ENCODE results near the gene CCDC30.
A peak's percentile ranks its signal among the peaks of the same experiment; 100 is the strongest.

The CCDC30 gene

DNA sequence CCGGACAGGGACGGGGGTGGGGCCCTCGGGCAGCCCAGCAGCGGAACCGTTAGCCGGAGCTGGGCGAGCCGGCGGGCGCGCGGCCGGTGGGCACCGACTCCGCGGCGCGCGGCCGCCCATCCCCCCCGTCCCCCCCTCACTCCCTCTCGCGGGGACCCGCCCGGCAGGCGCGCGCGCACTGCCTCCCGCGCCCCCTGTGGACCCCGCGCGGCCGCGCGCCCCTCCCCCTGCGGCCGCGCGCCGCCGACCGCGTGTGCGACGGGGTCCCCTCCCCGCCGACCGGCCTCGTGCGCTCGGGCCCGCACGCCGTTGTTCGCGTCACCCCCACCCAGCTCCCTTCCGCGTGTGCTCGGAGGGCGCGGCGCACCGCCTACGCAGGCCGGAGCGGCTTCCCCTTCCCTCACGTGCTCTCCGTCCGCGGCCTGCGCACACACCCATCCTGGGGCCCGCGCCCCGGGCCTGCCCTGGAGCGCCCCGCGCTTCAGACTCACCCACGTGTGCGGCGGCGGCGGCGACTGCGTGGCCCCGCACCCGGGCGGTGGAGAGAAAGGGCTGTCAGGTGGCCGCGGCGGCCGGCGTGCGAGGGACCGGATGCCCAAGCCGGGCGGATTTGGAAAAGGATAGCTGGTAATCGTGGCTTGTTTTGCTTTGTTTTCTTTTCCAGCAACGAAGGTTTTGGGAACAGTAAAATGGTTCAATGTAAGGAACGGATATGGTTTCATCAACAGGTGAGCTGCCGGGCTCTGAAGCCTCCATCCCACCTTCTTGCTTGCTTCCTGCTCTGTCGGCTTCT is 219.8 kb downstream of the CCDC30 start:
- no peak for TF ChIP-seq TAF1 (IDR thresholded peaks at IDR 0.05; ENCODE audit: low read depth)
- 0 out of 2 replicates have a peak, but pooled peaks have one; percentile 6 for TF ChIP-seq TEAD4 (IDR thresholded peaks at IDR 0.05)
- TF ChIP-seq NFIC (IDR thresholded peaks at IDR 0.05) = no peak
- no peak for TF ChIP-seq CREB1 (IDR thresholded peaks at IDR 0.05; ENCODE audit: low read depth)
- peak; percentile 86 for TF ChIP-seq USF1 (IDR thresholded peaks at IDR 0.05)
- TF ChIP-seq TCF12 (IDR thresholded peaks at IDR 0.05; ENCODE audit: low read depth) = 0 out of 2 replicates have a peak, but pooled peaks have one; percentile 14
- peak; percentile 91 for TF ChIP-seq MAX (IDR thresholded peaks at IDR 0.05)
- peak; percentile 96 for TF ChIP-seq EGR1 (IDR thresholded peaks at IDR 0.05)
- peak; percentile 28; the same call in 1 of the 2 replicates for TF ChIP-seq ZBTB7A (IDR thresholded peaks at IDR 0.05; ENCODE audit: low read depth)
- 0 out of 2 replicates have a peak, but pooled peaks have one; percentile 12 for TF ChIP-seq YY1 (IDR thresholded peaks at IDR 0.05; ENCODE audit: low read depth)

GRCh38 chr1:42684139-42684538 is 221.1 kb downstream of the CCDC30 start:
- TF ChIP-seq YY1 (IDR thresholded peaks at IDR 0.05; ENCODE audit: low read depth) (0 out of 2 replicates have a peak, but pooled peaks have one; percentile 46), ZBTB7A (IDR thresholded peaks at IDR 0.05; ENCODE audit: low read depth) (no peak)

DNA sequence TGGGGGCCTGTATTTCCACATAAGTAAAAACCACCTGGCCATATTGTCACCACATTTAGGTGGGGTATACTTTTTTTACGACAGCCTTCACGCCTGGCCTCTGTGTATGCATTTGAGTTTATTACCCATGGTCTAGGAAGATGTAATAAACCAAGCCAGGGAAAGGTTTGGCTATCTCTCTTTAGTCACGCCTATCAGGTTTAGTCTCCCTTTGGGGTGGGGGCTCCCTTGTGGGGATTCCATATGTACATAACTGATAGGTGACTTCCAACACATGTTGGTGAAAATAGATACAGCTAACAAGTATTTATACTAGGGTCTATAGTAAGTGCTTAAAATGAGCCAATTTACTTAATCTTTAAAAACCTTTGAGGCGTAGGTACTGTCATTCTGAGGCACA is 223.3 kb downstream of the CCDC30 start:
- TF ChIP-seq TCF12 (IDR thresholded peaks at IDR 0.05; ENCODE audit: low read depth) (no peak), USF1 (IDR thresholded peaks at IDR 0.05) (no peak), FOXM1 (IDR thresholded peaks at IDR 0.05; ENCODE audit: borderline replicate concordance, low read depth) (no peak), CREB1 (IDR thresholded peaks at IDR 0.05; ENCODE audit: low read depth) (no peak), ZBTB7A (IDR thresholded peaks at IDR 0.05; ENCODE audit: low read depth) (no peak), EP300 (IDR thresholded peaks at IDR 0.05; ENCODE audit: borderline replicate concordance) (no peak), TAF1 (IDR thresholded peaks at IDR 0.05; ENCODE audit: low read depth) (no peak), MAX (IDR thresholded peaks at IDR 0.05) (no peak), NFIC (IDR thresholded peaks at IDR 0.05) (no peak), CEBPB (IDR thresholded peaks at IDR 0.05) (no peak)

- TF ChIP-seq FOXM1 (IDR thresholded peaks at IDR 0.05; ENCODE audit: borderline replicate concordance, low read depth) = no peak
- no peak for TF ChIP-seq EGR1 (IDR thresholded peaks at IDR 0.05)
Observed at GRCh38 chr1:42689912-42690311, 226.8 kb downstream of the CCDC30 start.

- TF ChIP-seq FOXM1 (IDR thresholded peaks at IDR 0.05; ENCODE audit: borderline replicate concordance, low read depth) = no peak
- TF ChIP-seq CREB1 (IDR thresholded peaks at IDR 0.05; ENCODE audit: low read depth) = no peak
- TF ChIP-seq TEAD4 (IDR thresholded peaks at IDR 0.05) = no peak
- TF ChIP-seq USF1 (IDR thresholded peaks at IDR 0.05) = no peak
- TF ChIP-seq TAF1 (IDR thresholded peaks at IDR 0.05; ENCODE audit: low read depth) = no peak
- no peak for TF ChIP-seq TCF12 (IDR thresholded peaks at IDR 0.05; ENCODE audit: low read depth)
- no peak for TF ChIP-seq ZBTB7A (IDR thresholded peaks at IDR 0.05; ENCODE audit: low read depth)
- no peak for TF ChIP-seq EP300 (IDR thresholded peaks at IDR 0.05; ENCODE audit: borderline replicate concordance)
- TF ChIP-seq REST (IDR thresholded peaks at IDR 0.05; ENCODE audit: low read depth) = no peak
- no peak for TF ChIP-seq CEBPB (IDR thresholded peaks at IDR 0.05)
- TF ChIP-seq RAD21 (IDR thresholded peaks at IDR 0.05; ENCODE audit: low read depth) = no peak
Observed at GRCh38 chr1:42690477-42691156, 227.5 kb downstream of the CCDC30 start.

- TF ChIP-seq TAF1 (IDR thresholded peaks at IDR 0.05; ENCODE audit: low read depth) = no peak
- TF ChIP-seq YY1 (IDR thresholded peaks at IDR 0.05; ENCODE audit: low read depth) = no peak
- TF ChIP-seq MAX (IDR thresholded peaks at IDR 0.05) = no peak
- no peak for TF ChIP-seq USF1 (IDR thresholded peaks at IDR 0.05)
- TF ChIP-seq EP300 (IDR thresholded peaks at IDR 0.05; ENCODE audit: borderline replicate concordance) = no peak
- no peak for TF ChIP-seq FOXM1 (IDR thresholded peaks at IDR 0.05; ENCODE audit: borderline replicate concordance, low read depth)
- no peak for TF ChIP-seq REST (IDR thresholded peaks at IDR 0.05; ENCODE audit: low read depth)
- no peak for TF ChIP-seq CEBPB (IDR thresholded peaks at IDR 0.05)
- no peak for TF ChIP-seq TEAD4 (IDR thresholded peaks at IDR 0.05)
- TF ChIP-seq RAD21 (IDR thresholded peaks at IDR 0.05; ENCODE audit: low read depth) = no peak
- no peak for TF ChIP-seq CREB1 (IDR thresholded peaks at IDR 0.05; ENCODE audit: low read depth)
- no peak for TF ChIP-seq EGR1 (IDR thresholded peaks at IDR 0.05)
- TF ChIP-seq NFIC (IDR thresholded peaks at IDR 0.05) = no peak
- TF ChIP-seq ZBTB7A (IDR thresholded peaks at IDR 0.05; ENCODE audit: low read depth) = no peak
- no peak for TF ChIP-seq TCF12 (IDR thresholded peaks at IDR 0.05; ENCODE audit: low read depth)
Observed at GRCh38 chr1:42691157-42691498, 228.0 kb downstream of the CCDC30 start.

Data from Ishikawa (cell line).